ENCODE data around the gene PDE8B. TPM values are rescaled to one million over a fixed set of nuclear protein-coding genes. Genes with fewer than 3 reads are reported as not detected.

Gene PDE8B
- total and polyA plus RNA-seq, 2 experiments from 2014 or later = 0.45 to 0.91 TPM

- Histone ChIP-seq H3K27ac (ENCODE audit: low read depth) (no peak overlapping the region), H4K20me1 (replicated peaks; ENCODE audit: insufficient read depth) (no peaks in the 10 kb centered on the region), H3K9me2 (ENCODE audit: insufficient read depth) (no peaks in the 10 kb centered on the region), H3K4me2 (peak overlapping the region; percentile 34), H3F3A (replicated peaks; ENCODE audit: low read depth) (no peaks in the 10 kb centered on the region), H3K4me1 (ENCODE audit: insufficient read depth) (peaks cover 7% of the 10 kb centered on the region; the same call in 1 of the 2 replicates), H3K36me3 (ENCODE audit: insufficient read depth) (no peaks in the 10 kb centered on the region), H3K27me3 (ENCODE audit: insufficient read depth) (no peaks in the 10 kb centered on the region), H2AFZ (0 out of 2 replicates have a peak overlapping the region, but pooled peaks have one; percentile 25), H3K4me3 (no peak overlapping the region), H3K79me2 (replicated peaks; ENCODE audit: insufficient read depth) (no peaks in the 10 kb centered on the region)
- no peak for TF ChIP-seq EZH2phosphoT487 (IDR thresholded peaks at IDR 0.05; ENCODE audit: unreplicated experiment)
- TF ChIP-seq ZNF462 (CRISPR knock-in tag; IDR thresholded peaks at IDR 0.05) = no peak
- no peak for TF ChIP-seq JUNB (IDR thresholded peaks at IDR 0.05; ENCODE audit: unreplicated experiment)
- TF ChIP-seq POLR2AphosphoS5 (IDR thresholded peaks at IDR 0.05; ENCODE audit: low read depth) = no peak
- TF ChIP-seq CTCF (conservative IDR thresholded peaks at IDR 0.05; ENCODE audit: low read depth in 2 of 2) = no peak
- no peak for TF ChIP-seq CREB1 (CRISPR knock-in tag; IDR thresholded peaks at IDR 0.05; ENCODE audit: low read depth)
- TF ChIP-seq ZNF331 (CRISPR knock-in tag; IDR thresholded peaks at IDR 0.05; ENCODE audit: low read depth) = no peak
- TF ChIP-seq EZH2 (IDR thresholded peaks at IDR 0.05; ENCODE audit: low read depth, unreplicated experiment) = no peak
- TF ChIP-seq REST (IDR thresholded peaks at IDR 0.05; ENCODE audit: unreplicated experiment) = no peak
- no peak for TF ChIP-seq ZNF114 (CRISPR knock-in tag; IDR thresholded peaks at IDR 0.05)
- no peak for TF ChIP-seq NANOG (IDR thresholded peaks at IDR 0.05; ENCODE audit: borderline replicate concordance)
- TF ChIP-seq STAT1 (IDR thresholded peaks at IDR 0.05; ENCODE audit: unreplicated experiment) = no peak
- ATAC-seq = no peak; the same call in 2 of the 3 replicates
- Mint-ChIP-seq H3K4me3 (no peak overlapping the region), H3K27ac (no peak overlapping the region), H3K27me3 (ENCODE audit: insufficient read depth, low read depth, poor library complexity) (peaks cover 3% of the 10 kb centered on the region), H3K4me1 (peaks cover 7% of the 10 kb centered on the region; the same call in 2 of the 3 replicates), H3K36me3 (ENCODE audit: low read depth) (no peaks in the 10 kb centered on the region), H3K9me3 (no peaks in the 10 kb centered on the region)
- DNase-seq (ENCODE audit: low spot score) = no peak
Measured at GRCh38 chr5:77396017-77396416, 185.5 kb downstream of the PDE8B start.

All from GM23338 (cell line).